MCF 10A (cell line): ENCODE results near the gene CNTN6. TPM values are rescaled to one million over a fixed set of nuclear protein-coding genes. Genes with fewer than 3 reads are reported as not detected.

Experiments used
- BruUV-seq: library from RNA; stranded (reverse); fragments of 400-500 nt; replicated peaks from 2 replicates; lab custom pipeline; 2021; lab: Mats Ljungman, UMichigan
- CTCF ChIA-PET: fragments of 300-600 bp; sonication (Branson Sonifier 250); formaldehyde crosslinking; extraction: SDS; loops from one replicate; lab custom pipeline; 2021; ENCODE audit warnings: antibody characterized with exemption, inconsistent platforms; lab: Yijun Ruan, JAX
- POLR2A ChIA-PET: fragments of 300-600, 350-650 bp; sonication (Branson Sonifier 250); formaldehyde crosslinking; extraction: SDS; loops from one replicate; lab custom pipeline; 2020; ENCODE audit warnings: antibody characterized with exemption, inconsistent platforms; lab: Yijun Ruan, JAX
- DNase-seq: peaks from one replicate; pipeline ENCODE4 v3.0.0-alpha.2; 2018; ENCODE audit not compliant: unreplicated experiment
- H3K27ac Mint-ChIP-seq: one replicate; pipeline ENCODE4 v1.8.0; 2022; ENCODE audit warnings: mild to moderate bottlenecking, low read depth, mixed read lengths; ENCODE audit not compliant: unreplicated experiment
- H3K27me3 Mint-ChIP-seq: one replicate; pipeline ENCODE4 v1.8.0; 2022; ENCODE audit warnings: mixed read lengths; ENCODE audit not compliant: insufficient read depth, unreplicated experiment
- H3K36me3 Mint-ChIP-seq: one replicate; pipeline ENCODE4 v1.8.0; 2022; ENCODE audit warnings: mild to moderate bottlenecking, moderate library complexity, mixed read lengths; ENCODE audit not compliant: insufficient read depth, unreplicated experiment
- H3K4me1 Mint-ChIP-seq: one replicate; pipeline ENCODE4 v1.8.0; 2022; ENCODE audit warnings: mixed read lengths; ENCODE audit not compliant: insufficient read depth, unreplicated experiment
- H3K4me3 Mint-ChIP-seq: one replicate; pipeline ENCODE4 v1.8.0; 2022; ENCODE audit warnings: mild to moderate bottlenecking, moderate library complexity, mixed read lengths; ENCODE audit not compliant: unreplicated experiment
- H3K9me3 Mint-ChIP-seq: one replicate; pipeline ENCODE4 v1.8.0; 2022; ENCODE audit warnings: mixed read lengths; ENCODE audit not compliant: unreplicated experiment
- CTCF ChIP-seq: fragments of 200-600 bp; IDR thresholded peaks from one replicate; pipeline ENCODE4 v1.8.0; 2022; ENCODE audit warnings: antibody characterized with exemption, mild to moderate bottlenecking; ENCODE audit not compliant: unreplicated experiment
- intact Hi-C: fragments of 100-400 bp; cut with micrococcal nuclease; formaldehyde crosslinking; loops from 2 replicates; pipeline ENCODE4 v1.14.1; 2022
- total RNA-seq: library from RNA; stranded (reverse); gene quantifications from 2 replicates; pipeline ENCODE4 v1.2.3, GENCODE V29; 2022

CNTN6 gene
- total RNA-seq, 1 experiment from 2014 or later, result not detected

DNA sequence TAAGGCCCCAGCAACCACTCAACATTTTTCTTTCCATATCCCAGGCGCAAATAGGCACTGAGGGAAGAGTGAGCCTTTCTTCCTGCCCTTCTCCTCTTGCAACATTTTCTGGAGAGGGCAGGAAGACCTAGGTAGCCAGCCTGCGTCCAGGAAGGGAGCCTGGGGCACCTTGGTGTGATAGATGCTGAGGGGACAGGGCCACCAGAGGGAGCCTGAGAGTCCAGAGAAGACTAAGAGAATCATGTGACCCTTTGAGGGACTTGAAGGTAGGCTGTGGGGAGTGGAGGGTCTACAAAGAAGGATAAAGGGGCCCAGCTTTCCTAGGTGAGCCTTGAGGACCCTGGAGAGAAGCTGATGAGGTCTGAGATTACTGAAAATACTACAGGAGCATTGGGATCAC is 346.6 kb downstream of the CNTN6 start:
- no peaks in the 10 kb centered on the region for H3K36me3 Mint-ChIP-seq
- DNase-seq, result peak; percentile 13
- CTCF ChIA-PET, result interaction anchor here (0.7 to 1.2 kb wide), 2 partner anchors 17 to 284 kb away, joined by 3 to 4 read pairs; no protein-coding TSS in a partner anchor
- H3K27me3 Mint-ChIP-seq, result no peaks in the 10 kb centered on the region
- BruUV-seq, result no TSS peak
- H3K4me3 Mint-ChIP-seq, result no peak overlapping the region
- no peak overlapping the region for H3K27ac Mint-ChIP-seq
- intact Hi-C loops, result no loop called here
- peak; percentile 30 for TF ChIP-seq CTCF
- no peaks in the 10 kb centered on the region for H3K9me3 Mint-ChIP-seq
- POLR2A ChIA-PET, result no interaction called here
- H3K4me1 Mint-ChIP-seq, result no peaks in the 10 kb centered on the region

- Mint-ChIP-seq H3K4me1 (no peaks in the 10 kb centered on the region), H3K36me3 (no peaks in the 10 kb centered on the region), H3K9me3 (no peaks in the 10 kb centered on the region), H3K27ac (no peak overlapping the region), H3K27me3 (no peaks in the 10 kb centered on the region), H3K4me3 (no peak overlapping the region)
- BruUV-seq, result no TSS peak
- no peak for TF ChIP-seq CTCF
- CTCF ChIA-PET, result no interaction called here
- no peak for DNase-seq
- POLR2A ChIA-PET, result interaction anchor here (0.8 kb wide), 1 partner anchor 11 kb away, joined by 3 read pairs; no protein-coding TSS in a partner anchor
- intact Hi-C loops, result no loop called here
These were observed 349.4 kb downstream of the CNTN6 start for GRCh38 chr3:1442271-1442670.

GRCh38 chr3:1444195-1444594 is 351.4 kb downstream of the CNTN6 start:
- H3K36me3 Mint-ChIP-seq, result no peaks in the 10 kb centered on the region
- ChIA-PET CTCF (no interaction called here), POLR2A (no interaction called here)
- H3K27ac Mint-ChIP-seq, result no peak overlapping the region
- BruUV-seq, result no TSS peak
- no peaks in the 10 kb centered on the region for H3K4me1 Mint-ChIP-seq
- DNase-seq, result no peak
- no peak for TF ChIP-seq CTCF
- H3K9me3 Mint-ChIP-seq, result no peaks in the 10 kb centered on the region
- H3K27me3 Mint-ChIP-seq, result no peaks in the 10 kb centered on the region
- H3K4me3 Mint-ChIP-seq, result no peak overlapping the region
- intact Hi-C loops, result no loop called here

GRCh38 chr3:1446531-1446930 is 353.7 kb downstream of the CNTN6 start:
- Mint-ChIP-seq H3K27me3 (no peaks in the 10 kb centered on the region), H3K4me1 (no peaks in the 10 kb centered on the region), H3K9me3 (no peaks in the 10 kb centered on the region), H3K27ac (no peak overlapping the region), H3K36me3 (no peaks in the 10 kb centered on the region), H3K4me3 (no peak overlapping the region)
- no peak for DNase-seq
- BruUV-seq, result no TSS peak
- ChIA-PET POLR2A (no interaction called here), CTCF (no interaction called here)
- TF ChIP-seq CTCF, result no peak
- intact Hi-C loops, result no loop called here
